ENCODE measurements around the gene CCDC18.
A peak's percentile ranks its signal among the peaks of the same experiment; 100 is the strongest.

Gene CCDC18

DNA sequence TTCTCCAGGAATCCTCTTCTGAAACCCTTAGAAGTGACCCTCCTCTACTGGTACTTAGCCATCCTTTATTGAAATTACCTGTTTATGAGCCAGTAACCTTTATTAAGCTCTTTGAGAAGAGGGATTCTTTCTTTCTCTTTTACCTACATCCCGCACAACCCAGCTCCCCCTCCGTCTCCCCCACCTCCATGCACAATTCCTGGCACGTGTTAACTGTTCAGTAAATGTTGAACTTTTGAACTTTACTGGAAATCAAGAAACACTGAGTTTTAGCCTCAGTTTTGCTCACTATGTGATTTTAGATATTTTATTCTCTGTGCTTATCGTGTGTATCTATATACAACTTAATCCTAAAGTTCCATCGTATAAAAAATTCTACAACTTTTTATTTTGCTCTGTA is 2.1 kb upstream of the CCDC18 start:
- TF ChIP-seq, protein P1, sequence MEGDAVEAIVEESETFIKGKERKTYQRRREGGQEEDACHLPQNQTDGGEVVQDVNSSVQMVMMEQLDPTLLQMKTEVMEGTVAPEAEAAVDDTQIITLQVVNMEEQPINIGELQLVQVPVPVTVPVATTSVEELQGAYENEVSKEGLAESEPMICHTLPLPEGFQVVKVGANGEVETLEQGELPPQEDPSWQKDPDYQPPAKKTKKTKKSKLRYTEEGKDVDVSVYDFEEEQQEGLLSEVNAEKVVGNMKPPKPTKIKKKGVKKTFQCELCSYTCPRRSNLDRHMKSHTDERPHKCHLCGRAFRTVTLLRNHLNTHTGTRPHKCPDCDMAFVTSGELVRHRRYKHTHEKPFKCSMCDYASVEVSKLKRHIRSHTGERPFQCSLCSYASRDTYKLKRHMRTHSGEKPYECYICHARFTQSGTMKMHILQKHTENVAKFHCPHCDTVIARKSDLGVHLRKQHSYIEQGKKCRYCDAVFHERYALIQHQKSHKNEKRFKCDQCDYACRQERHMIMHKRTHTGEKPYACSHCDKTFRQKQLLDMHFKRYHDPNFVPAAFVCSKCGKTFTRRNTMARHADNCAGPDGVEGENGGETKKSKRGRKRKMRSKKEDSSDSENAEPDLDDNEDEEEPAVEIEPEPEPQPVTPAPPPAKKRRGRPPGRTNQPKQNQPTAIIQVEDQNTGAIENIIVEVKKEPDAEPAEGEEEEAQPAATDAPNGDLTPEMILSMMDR (IDR thresholded peaks at IDR 0.05) = no peak
- no peak for TF ChIP-seq ZFX (IDR thresholded peaks at IDR 0.05; ENCODE audit: borderline replicate concordance)
- peak overlapping the region; percentile 95; the same call in 1 of the 2 replicates for H3K27ac ChIP-seq

DNA sequence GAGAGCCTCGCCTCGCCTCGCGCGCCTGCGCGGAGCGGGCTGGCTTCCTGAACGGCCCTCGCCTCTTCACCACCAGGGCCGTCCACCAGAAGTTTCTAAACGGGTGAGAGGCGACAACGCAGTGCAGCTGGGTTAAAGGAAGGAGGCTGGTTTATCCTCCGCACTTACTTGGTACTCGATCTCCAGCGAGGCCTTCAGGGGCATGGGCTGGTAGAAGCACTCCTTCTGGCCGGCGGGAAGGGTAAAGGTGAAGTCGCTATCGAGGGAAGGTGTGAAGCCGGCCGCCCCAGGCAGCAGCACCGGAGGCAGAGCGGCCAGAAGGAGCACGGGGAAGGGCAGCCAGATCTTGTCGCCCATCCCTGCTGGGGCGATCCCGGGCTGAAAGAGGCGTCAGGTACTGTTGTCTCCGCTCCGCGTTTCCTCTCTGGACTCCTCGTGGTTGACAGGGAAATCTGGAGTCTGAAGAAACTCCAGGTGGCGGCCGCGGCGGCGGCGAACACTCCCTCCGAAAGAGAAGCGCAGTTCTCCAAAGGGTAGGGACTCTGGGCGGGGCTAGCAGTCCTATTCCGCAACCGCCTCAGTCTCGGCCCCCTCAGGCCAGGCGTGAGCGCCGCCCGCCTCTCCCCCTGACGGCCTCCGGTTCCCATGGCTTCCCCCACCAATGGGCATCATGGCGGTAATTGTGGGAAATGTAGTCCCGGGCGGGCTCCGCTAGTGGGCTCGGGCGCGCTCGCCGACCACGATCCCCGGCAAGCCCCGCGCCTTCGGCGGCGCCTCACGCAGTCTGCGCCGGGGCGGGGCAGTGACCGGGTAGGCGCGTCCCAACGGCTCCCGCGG is 420 bp upstream of the CCDC18 start, which contains the start of gene TMED5:
TSS of gene TMED5 (minus strand) at position 528 of the 837 bp plus-strand sequence. CDS start at position 357, 171 bp downstream.
- TF ChIP-seq, protein P1 (IDR thresholded peaks at IDR 0.05) = peak; percentile 18
- TF ChIP-seq ZFX (IDR thresholded peaks at IDR 0.05; ENCODE audit: borderline replicate concordance) = no peak
- peak within 1 kb of the TSS; percentile 95 for H3K27ac ChIP-seq

GRCh38 chr1:93186667-93187066 is 6.1 kb downstream of the CCDC18 start:
- H3K27ac ChIP-seq = no peak overlapping the region
- TF ChIP-seq ZFX (IDR thresholded peaks at IDR 0.05; ENCODE audit: borderline replicate concordance) = no peak
- TF ChIP-seq, protein P1 (IDR thresholded peaks at IDR 0.05) = no peak

GRCh38 chr1:93190432-93190831 is 9.9 kb downstream of the CCDC18 start:
- TF ChIP-seq, protein P1 (IDR thresholded peaks at IDR 0.05) = no peak
- TF ChIP-seq ZFX (IDR thresholded peaks at IDR 0.05; ENCODE audit: borderline replicate concordance) = no peak
- H3K27ac ChIP-seq = no peak overlapping the region

GRCh38 chr1:93194231-93194990 is 13.9 kb downstream of the CCDC18 start:
- no peak overlapping the region for H3K27ac ChIP-seq
- no peak for TF ChIP-seq ZFX (IDR thresholded peaks at IDR 0.05; ENCODE audit: borderline replicate concordance)
- TF ChIP-seq, protein P1 (IDR thresholded peaks at IDR 0.05) = no peak

DNA sequence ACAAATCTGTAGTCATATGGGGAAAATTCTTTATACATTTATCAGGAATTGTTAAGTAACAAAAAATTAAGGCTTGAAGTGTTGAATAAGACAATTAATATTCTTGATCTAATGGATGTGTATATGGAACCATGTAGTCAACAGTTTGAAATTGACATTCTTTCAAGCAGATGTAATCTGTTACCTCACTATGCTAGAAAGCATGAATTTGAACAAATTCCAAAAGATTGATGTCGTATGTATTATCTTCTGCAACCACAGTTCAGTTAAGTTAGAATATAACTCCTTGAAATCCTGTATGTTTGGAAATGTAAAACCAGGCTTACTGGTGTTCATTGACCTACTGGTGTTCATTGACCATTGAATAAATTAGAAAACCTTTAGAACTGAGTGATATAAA is 16.1 kb downstream of the CCDC18 start:
- H3K27ac ChIP-seq = no peak overlapping the region
- no peak for TF ChIP-seq ZFX (IDR thresholded peaks at IDR 0.05; ENCODE audit: borderline replicate concordance)
- TF ChIP-seq, protein P1 (IDR thresholded peaks at IDR 0.05) = no peak
